Liver (tissue), 9 donors: ENCODE results near the gene ADK. TPM values are rescaled to one million over a fixed set of nuclear protein-coding genes. Genes with fewer than 3 reads are reported as not detected.

Experiments used
- DNase-seq: peaks from one replicate; pipeline ENCODE4 v3.0.0-alpha.2; 2017; ENCODE audit warnings: low spot score
- H3K27ac ChIP-seq, 2 donors: one replicate each; pipeline ENCODE4 v1.7.0; 2013; ENCODE audit warnings: inconsistent platforms in 2 of 2, low read length in 2 of 2, control low read depth in 1 of 2, low read depth in 1 of 2, mild to moderate bottlenecking in 1 of 2
- H3K27me3 ChIP-seq, 4 donors: one replicate each; pipeline versions ENCODE4 v1.6.1 to v1.7.0; 2013; ENCODE audit warnings: low read length in 3 of 4, inconsistent platforms in 1 of 4, mild to moderate bottlenecking in 1 of 4, moderate library complexity in 1 of 4; ENCODE audit not compliant: control insufficient read depth in 4 of 4, insufficient read depth in 4 of 4
- H3K36me3 ChIP-seq, 4 donors: one replicate each; pipeline versions ENCODE4 v1.6.1 to v1.7.0; 2013; ENCODE audit warnings: low read length in 3 of 4, mild to moderate bottlenecking in 3 of 4, low read depth in 1 of 4, moderate library complexity in 1 of 4; ENCODE audit not compliant: control insufficient read depth in 4 of 4, insufficient read depth in 3 of 4
- H3K4me1 ChIP-seq, 4 donors: one replicate each; pipeline versions ENCODE4 v1.6.1 to v1.7.0; 2013; ENCODE audit warnings: low read length in 3 of 4, mild to moderate bottlenecking in 3 of 4, moderate library complexity in 1 of 4; ENCODE audit not compliant: control insufficient read depth in 4 of 4, insufficient read depth in 4 of 4
- H3K4me3 ChIP-seq, 3 donors: one replicate each; pipeline versions ENCODE4 v1.6.1 to v1.7.0; 2013; ENCODE audit warnings: low read length in 3 of 3, control low read depth in 1 of 3, low read depth in 1 of 3, mild to moderate bottlenecking in 1 of 3
- H3K9ac ChIP-seq, 2 donors: one replicate each; pipeline ENCODE4 v1.7.0; 2013; ENCODE audit warnings: low read length in 2 of 2, mild to moderate bottlenecking in 2 of 2, moderate library complexity in 2 of 2, control low read depth in 1 of 2, low read depth in 1 of 2
- H3K9me3 ChIP-seq, 4 donors: one replicate each; pipeline versions ENCODE4 v1.6.1 to v1.7.0; 2013; ENCODE audit warnings: low read length in 3 of 4; ENCODE audit not compliant: control insufficient read depth in 4 of 4
- CTCF ChIP-seq: fragments of 150-350 bp; IDR thresholded peaks from 2 replicates; pipeline ENCODE4 v1.5.1; 2017; ENCODE audit warnings: improper control_type of control experiment, low read depth, low read length; ENCODE audit not compliant: missing input control
- EGR1 ChIP-seq, 2 donors: IDR thresholded peaks; 2 replicates each; pipeline ENCODE4 v1.6.1; 2016 to 2018; ENCODE audit warnings: antibody characterized with exemption in 2 of 2, low read depth in 2 of 2
- FOXA1 ChIP-seq: IDR thresholded peaks from 2 replicates; pipeline ENCODE4 v1.6.1; 2016; ENCODE audit warnings: antibody characterized with exemption
- FOXA2 ChIP-seq: IDR thresholded peaks from 2 replicates; pipeline ENCODE4 v1.6.1; 2016; ENCODE audit warnings: antibody characterized with exemption
- HNF4A ChIP-seq, 2 donors: conservative IDR thresholded peaks; 2 replicates each; pipeline ENCODE4 v1.6.1; 2016; ENCODE audit warnings: antibody characterized with exemption in 2 of 2, mild to moderate bottlenecking in 2 of 2
- HNF4G ChIP-seq: IDR thresholded peaks from 2 replicates; pipeline ENCODE4 v1.6.1; 2016; ENCODE audit warnings: antibody characterized with exemption
- NR2F2 ChIP-seq: IDR thresholded peaks from 2 replicates; pipeline ENCODE4 v1.6.1; 2016; ENCODE audit warnings: antibody characterized with exemption
- RAD21 ChIP-seq, 2 donors: IDR thresholded peaks; 2 replicates each; pipeline ENCODE4 v1.6.1; 2016; ENCODE audit warnings: antibody characterized with exemption in 2 of 2, mild to moderate bottlenecking in 2 of 2
- REST ChIP-seq: IDR thresholded peaks from 2 replicates; pipeline ENCODE4 v1.6.1; 2016; ENCODE audit warnings: antibody characterized with exemption, mild to moderate bottlenecking
- RXRA ChIP-seq, 2 donors: IDR thresholded peaks; 2 replicates each; pipeline ENCODE4 v1.6.1; 2017 to 2018; ENCODE audit warnings: antibody characterized with exemption in 2 of 2, mild to moderate bottlenecking in 1 of 2
- SP1 ChIP-seq: IDR thresholded peaks from 2 replicates; pipeline ENCODE4 v1.6.1; 2018; ENCODE audit warnings: antibody characterized with exemption, mild to moderate bottlenecking
- TAF1 ChIP-seq: conservative IDR thresholded peaks from 2 replicates; pipeline ENCODE4 v1.6.1; 2016; ENCODE audit warnings: antibody characterized with exemption, mild to moderate bottlenecking
- YY1 ChIP-seq: IDR thresholded peaks from 2 replicates; pipeline ENCODE4 v1.6.1; 2016; ENCODE audit warnings: antibody characterized with exemption, mild to moderate bottlenecking
- ZBTB33 ChIP-seq: IDR thresholded peaks from 2 replicates; pipeline ENCODE4 v1.6.1; 2016; ENCODE audit warnings: antibody characterized with exemption
- WGBS: extraction: QIAGEN DNeasy Blood & Tissue Kit; methylation state at CpG from one replicate; pipeline ENCODE4 v1.1.7; 2013; 5-methylcytosine and 5-hydroxymethylcytosine counted together
- polyA plus RNA-seq, 2 donors: library from polyadenylated mRNA; stranded (reverse) in 1 of 2; unstranded in 1 of 2; fragments of 200-250 nt in 1 of 2; fragments of >200 nt in 1 of 2; fragmentation: Nextera tagmentation in 1 of 2; extraction: Ambion mirVana in 1 of 2; gene quantifications; one replicate each; pipeline versions ENCODE4 v1.2.1 to v1.2.3, GENCODE V29; 2013 to 2015
- total RNA-seq, 2 donors: library from RNA; depleted of rRNA; stranded (reverse); fragments of >200 nt; gene quantifications; one replicate each; pipeline ENCODE4 v1.2.3, GENCODE V29; 2014
- TF ChIP-seq, protein P1 (sequence below): IDR thresholded peaks from 2 replicates; pipeline ENCODE4 v1.6.1; 2016; ENCODE audit warnings: antibody characterized with exemption
- TF ChIP-seq, protein P2 (sequence below): IDR thresholded peaks from 2 replicates; pipeline ENCODE4 v1.6.1; 2016; ENCODE audit warnings: antibody characterized with exemption
- donor health status: healthy.
- donor health status: healthy.
- donor health status: healthy.
- donor health status: healthy.
- donor health status: healthy.

The ADK gene
- total and polyA plus RNA-seq, 4 donors, result 18.0 to 110 (median 65.5) TPM

DNA sequence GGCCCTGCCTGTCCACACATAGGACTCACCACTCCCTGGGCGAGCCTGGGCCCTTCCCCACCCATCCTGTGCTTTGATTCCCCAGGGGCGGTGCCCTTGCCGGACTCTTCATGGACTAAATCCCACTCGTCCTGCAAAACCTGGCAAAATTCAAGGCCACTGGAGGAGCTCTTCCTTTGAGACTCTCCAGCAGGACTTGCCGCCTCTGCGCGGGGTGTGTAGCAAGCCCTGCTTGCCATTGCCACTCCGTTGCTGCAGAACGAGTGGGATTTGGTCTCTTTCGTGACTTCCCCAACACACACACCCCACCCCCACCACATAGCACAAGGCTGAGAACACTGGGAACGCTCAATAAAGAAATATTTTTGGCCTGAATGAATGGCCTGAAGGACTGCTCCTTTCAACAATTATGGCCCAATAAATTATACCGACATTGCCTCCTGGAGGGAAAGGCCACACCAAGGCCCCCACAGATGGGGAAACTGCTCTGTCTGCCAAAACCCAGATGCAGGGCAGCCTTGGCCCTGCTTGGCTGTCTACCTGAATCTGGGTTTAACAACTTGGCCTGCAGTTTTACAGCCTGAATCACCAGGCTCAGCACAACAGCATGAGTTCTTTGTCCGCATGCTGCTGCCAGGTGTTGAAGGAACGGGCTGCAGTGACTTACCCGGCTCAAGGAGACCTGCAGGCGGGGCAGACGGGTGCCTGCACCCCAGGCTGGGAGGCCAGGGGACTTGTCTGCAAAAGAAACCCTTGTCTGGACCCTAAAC, 602.6 kb downstream of the ADK start:
- Histone ChIP-seq H3K27ac (no peak overlapping the region), H3K27me3 (no peaks in the 10 kb centered on the region), H3K9me3 (no peaks in the 10 kb centered on the region), H3K36me3 (no peaks in the 10 kb centered on the region), H3K4me3 (no peak overlapping the region), H3K4me1 (no peaks in the 10 kb centered on the region), H3K9ac (no peak overlapping the region)
- no peak for DNase-seq
- WGBS, result 87% methylated on average over 17 of the region's 17 CpGs
- TF ChIP-seq, protein P1, sequence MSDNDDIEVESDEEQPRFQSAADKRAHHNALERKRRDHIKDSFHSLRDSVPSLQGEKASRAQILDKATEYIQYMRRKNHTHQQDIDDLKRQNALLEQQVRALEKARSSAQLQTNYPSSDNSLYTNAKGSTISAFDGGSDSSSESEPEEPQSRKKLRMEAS, result no peak
- TF ChIP-seq EGR1 (IDR thresholded peaks at IDR 0.05; ENCODE audit: low read depth in 2 of 2), result no peak
- TF ChIP-seq, protein P2, sequence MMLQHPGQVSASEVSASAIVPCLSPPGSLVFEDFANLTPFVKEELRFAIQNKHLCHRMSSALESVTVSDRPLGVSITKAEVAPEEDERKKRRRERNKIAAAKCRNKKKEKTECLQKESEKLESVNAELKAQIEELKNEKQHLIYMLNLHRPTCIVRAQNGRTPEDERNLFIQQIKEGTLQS, result no peak
- no peak for TF ChIP-seq HNF4G
- no peak for TF ChIP-seq NR2F2

- Histone ChIP-seq H3K9me3 (no peaks in the 10 kb centered on the region), H3K9ac (no peak overlapping the region), H3K4me3 (no peak overlapping the region), H3K27ac (no peak overlapping the region), H3K27me3 (no peaks in the 10 kb centered on the region), H3K4me1 (no peaks in the 10 kb centered on the region), H3K36me3 (no peaks in the 10 kb centered on the region)
- no peak for DNase-seq
- TF ChIP-seq HNF4A (conservative IDR thresholded peaks at IDR 0.05) (no peak), ZBTB33 (no peak), FOXA2 (no peak)
- WGBS, result 89% methylated on average over 8 of the region's 8 CpGs
Measured at GRCh38 chr10:74754381-74754821, 603.4 kb downstream of the ADK start.

DNA sequence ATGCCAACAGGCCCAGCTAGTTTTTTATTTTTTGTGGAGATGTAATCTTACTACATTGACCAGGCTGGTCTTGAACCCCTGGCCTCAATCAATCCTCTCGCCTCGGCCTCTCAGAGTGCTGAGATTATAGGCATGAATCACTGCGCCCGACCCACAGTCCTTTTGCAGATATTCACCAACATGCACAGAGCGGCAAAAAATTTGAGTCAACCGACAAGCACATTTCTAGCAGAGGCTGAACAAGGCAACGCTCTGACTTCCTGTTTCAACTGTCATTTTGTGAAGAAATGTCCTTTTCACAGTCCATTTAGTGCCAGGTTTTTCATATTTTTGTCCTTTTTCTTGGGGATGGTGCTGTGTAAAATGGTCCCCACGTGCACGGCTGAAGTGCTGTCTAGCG, 604.3 kb downstream of the ADK start:
- H3K9me3 ChIP-seq, result no peaks in the 10 kb centered on the region
- 90% methylated on average over 10 of the region's 10 CpGs for WGBS
- H3K4me3 ChIP-seq, result no peak overlapping the region
- H3K27me3 ChIP-seq, result no peaks in the 10 kb centered on the region
- no peaks in the 10 kb centered on the region for H3K36me3 ChIP-seq
- H3K4me1 ChIP-seq, result no peaks in the 10 kb centered on the region
- no peak overlapping the region for H3K9ac ChIP-seq
- no peak overlapping the region for H3K27ac ChIP-seq
- DNase-seq, result no peak
- no peak for TF ChIP-seq YY1
- TF ChIP-seq, protein P1, result no peak
- no peak for TF ChIP-seq TAF1
- TF ChIP-seq FOXA1, result no peak
- no peak for TF ChIP-seq CTCF
- no peak for TF ChIP-seq SP1
- no peak for TF ChIP-seq RXRA (IDR thresholded peaks at IDR 0.05)
- no peak for TF ChIP-seq ZBTB33
- no peak for TF ChIP-seq REST
- TF ChIP-seq, protein P2, result no peak
- TF ChIP-seq EGR1 (IDR thresholded peaks at IDR 0.05; ENCODE audit: low read depth in 2 of 2), result no peak
- TF ChIP-seq HNF4G, result no peak
- TF ChIP-seq HNF4A (conservative IDR thresholded peaks at IDR 0.05), result no peak
- TF ChIP-seq RAD21 (IDR thresholded peaks at IDR 0.05), result no peak
